Naive thymus-derived CD4-positive, alpha-beta T cell (primary cell): ENCODE results near the gene USP9X. TPM values are rescaled to one million over a fixed set of nuclear protein-coding genes. Genes with fewer than 3 reads are reported as not detected.
"Not testable (repeated sequence)": the region's sequence is repeated elsewhere in the genome, so short reads cannot be mapped to it uniquely, and the experiment has no call there.

Source experiments
- ATAC-seq: fragments of 150-1000 bp; cut with Tn5 transposase; 2 replicates; pipeline ENCODE4 v1.10.0; 2021; ENCODE audit warnings: mild to moderate bottlenecking, moderate library complexity
- CTCF ChIA-PET: fragments of 350-600 bp; sonication (Branson Sonifier 250); formaldehyde crosslinking; loops from one replicate; lab custom pipeline; 2021; ENCODE audit warnings: antibody characterized with exemption; lab: Charles Lee
- POLR2A ChIA-PET: fragments of 350-600 bp; sonication (Branson Sonifier 250); formaldehyde crosslinking; loops from one replicate; lab custom pipeline; 2021; ENCODE audit warnings: antibody characterized with exemption, inconsistent platforms; lab: Charles Lee
- DNase-seq, 9 donors: peaks; one replicate each; pipeline versions ENCODE4 v3.0.0 to v3.0.0-alpha.2; 2020 to 2022; ENCODE audit warnings: mixed read lengths in 1 of 9
- H3K27ac ChIP-seq: one replicate; pipeline ENCODE4 v1.7.0; 2013; ENCODE audit warnings: mild to moderate bottlenecking, low read depth, low read length, moderate library complexity
- H3K27me3 ChIP-seq, 2 donors: one replicate each; pipeline ENCODE4 v1.7.0; 2013; ENCODE audit warnings: low read length in 2 of 2, mild to moderate bottlenecking in 2 of 2, moderate library complexity in 2 of 2; ENCODE audit not compliant: control insufficient read depth in 2 of 2, insufficient read depth in 2 of 2
- H3K36me3 ChIP-seq, 3 experiments: 1 replicate in 2 of 3; 2 replicates in 1 of 3; pipeline ENCODE4 v1.7.0; 2013; ENCODE audit warnings: low read length in 3 of 3, mild to moderate bottlenecking in 3 of 3, moderate library complexity in 1 of 3; ENCODE audit not compliant: insufficient read depth in 3 of 3, control insufficient read depth in 2 of 3
- H3K4me1 ChIP-seq, 2 donors: one replicate each; pipeline ENCODE4 v1.7.0; 2013; ENCODE audit warnings: low read length in 2 of 2, mild to moderate bottlenecking in 2 of 2, moderate library complexity in 1 of 2; ENCODE audit not compliant: control insufficient read depth in 2 of 2, insufficient read depth in 2 of 2
- H3K4me3 ChIP-seq: 2 replicates; pipeline ENCODE4 v1.7.0; 2013; ENCODE audit warnings: mild to moderate bottlenecking, low read length
- H3K9me3 ChIP-seq, 3 experiments: 1 replicate in 2 of 3; 2 replicates in 1 of 3; pipeline ENCODE4 v1.7.0; 2013; ENCODE audit warnings: low read length in 3 of 3; ENCODE audit not compliant: control insufficient read depth in 2 of 3
- H3K27ac Mint-ChIP-seq, 9 donors: one replicate each; pipeline ENCODE4 v1.8.0; 2020 to 2022; ENCODE audit warnings: mixed read lengths in 9 of 9, mild to moderate bottlenecking in 8 of 9, moderate library complexity in 5 of 9, inconsistent platforms in 2 of 9
- H3K27me3 Mint-ChIP-seq, 5 donors: one replicate each; pipeline ENCODE4 v1.8.0; 2021 to 2022; ENCODE audit warnings: mixed read lengths in 5 of 5, mild to moderate bottlenecking in 1 of 5
- H3K36me3 Mint-ChIP-seq, 5 donors: one replicate each; pipeline ENCODE4 v1.8.0; 2020 to 2022; ENCODE audit warnings: mixed read lengths in 5 of 5, mild to moderate bottlenecking in 3 of 5, inconsistent platforms in 1 of 5
- H3K4me1 Mint-ChIP-seq, 7 donors: one replicate each; pipeline ENCODE4 v1.8.0; 2020 to 2022; ENCODE audit warnings: mixed read lengths in 7 of 7, mild to moderate bottlenecking in 3 of 7, inconsistent platforms in 1 of 7
- H3K4me3 Mint-ChIP-seq, 10 donors: one replicate each; pipeline ENCODE4 v1.8.0; 2020 to 2022; ENCODE audit warnings: mild to moderate bottlenecking in 10 of 10, mixed read lengths in 10 of 10, moderate library complexity in 6 of 10, inconsistent platforms in 2 of 10
- H3K9me3 Mint-ChIP-seq, 11 donors: one replicate each; pipeline ENCODE4 v1.8.0; 2020 to 2022; ENCODE audit warnings: mixed read lengths in 11 of 11, mild to moderate bottlenecking in 4 of 11, inconsistent platforms in 1 of 11, moderate library complexity in 1 of 11
- intact Hi-C, 2 donors: fragments of 100-400 bp; cut with micrococcal nuclease; formaldehyde crosslinking; loops; one replicate each; pipeline ENCODE4 v1.15.1; 2023
- polyA plus RNA-seq, 2 donors: library from polyadenylated mRNA; unstranded; fragments of 300-500 nt; fragmentation: Illumina TruSeq; gene quantifications; one replicate each; pipeline ENCODE4 v1.2.3, GENCODE V29; 2021
- total RNA-seq, 6 experiments: library from RNA in 5 of 6; stranded (reverse) in 5 of 6; gene quantifications; 1 replicate in 5 of 6; 2 replicates in 1 of 6; pipeline ENCODE4 v1.2.3 and lab custom pipeline; 2021 to 2026

The USP9X gene
- total and polyA plus RNA-seq, 7 experiments from 2014 or later = 22.6 to 79.5 (median 68.9) TPM

DNA sequence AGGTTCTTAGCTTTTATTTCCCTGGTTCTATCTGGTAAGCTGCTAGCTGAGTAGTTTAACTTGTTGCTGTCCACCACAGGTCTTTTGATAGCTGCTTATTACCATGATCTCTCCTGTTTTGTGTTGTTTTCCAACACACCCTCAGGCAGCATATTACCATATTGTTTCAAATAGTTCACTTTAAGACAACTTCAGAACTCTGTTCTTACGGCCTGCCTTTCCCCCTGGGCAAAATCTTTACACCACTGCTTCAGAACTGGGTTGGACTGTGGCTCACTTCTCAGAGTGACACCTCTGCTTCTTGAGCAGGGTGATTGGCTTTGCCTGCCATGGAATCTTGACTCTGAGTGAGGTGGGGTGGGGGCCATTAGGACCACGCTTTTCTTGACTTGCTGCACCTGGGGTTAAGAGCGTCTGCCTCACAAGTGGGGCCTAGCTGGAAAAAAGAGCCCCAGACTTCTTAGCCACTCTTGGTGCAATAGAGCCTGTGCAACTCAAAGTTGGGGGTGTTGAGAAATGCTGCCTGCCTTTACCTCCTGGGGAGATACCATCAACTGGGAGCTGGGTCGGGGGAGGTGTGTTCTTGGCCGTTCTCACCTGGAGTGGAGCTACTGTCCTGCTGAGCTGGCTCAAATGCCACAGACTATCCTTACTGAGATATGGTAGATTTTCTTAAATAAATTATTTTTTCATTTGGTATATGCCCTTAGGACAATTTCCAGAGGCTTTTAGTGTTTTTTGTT, 23.4 kb downstream of the USP9X start:
- Mint-ChIP-seq H3K27me3 (no peaks in the 10 kb centered on the region), H3K27ac (peak overlapping the region in 5 of 9 donors; percentile 15 to 75 (median 59)), H3K9me3 (peaks cover 0 to 14% (median 0%) of the 10 kb centered on the region in 11 donors), H3K36me3 (peaks cover 5 to 15% (median 9%) of the 10 kb centered on the region in 5 donors), H3K4me3 (peak overlapping the region in 9 of 10 donors; percentile 16 to 68 (median 50)), H3K4me1 (peaks cover 38 to 86% (median 73%) of the 10 kb centered on the region in 7 donors)
- Histone ChIP-seq H3K4me1 (peaks cover 21 to 36% of the 10 kb centered on the region in 2 donors), H3K27ac (no peak overlapping the region), H3K36me3 (no peaks in the 10 kb centered on the region), H3K9me3 (no peaks in the 10 kb centered on the region), H3K4me3 (no peak overlapping the region), H3K27me3 (no peaks in the 10 kb centered on the region)
- no peak for DNase-seq
- intact Hi-C loops = no loop called here
- POLR2A ChIA-PET = interaction anchor here (1.5 kb wide), 1 partner anchor 23 kb away, joined by 11 read pairs; the partner anchor contains the start of gene USP9X
- ATAC-seq = no peak
- CTCF ChIA-PET = interaction anchor here (1.3 kb wide), 1 partner anchor 314 kb away, joined by 3 read pairs; no protein-coding TSS in a partner anchor

DNA sequence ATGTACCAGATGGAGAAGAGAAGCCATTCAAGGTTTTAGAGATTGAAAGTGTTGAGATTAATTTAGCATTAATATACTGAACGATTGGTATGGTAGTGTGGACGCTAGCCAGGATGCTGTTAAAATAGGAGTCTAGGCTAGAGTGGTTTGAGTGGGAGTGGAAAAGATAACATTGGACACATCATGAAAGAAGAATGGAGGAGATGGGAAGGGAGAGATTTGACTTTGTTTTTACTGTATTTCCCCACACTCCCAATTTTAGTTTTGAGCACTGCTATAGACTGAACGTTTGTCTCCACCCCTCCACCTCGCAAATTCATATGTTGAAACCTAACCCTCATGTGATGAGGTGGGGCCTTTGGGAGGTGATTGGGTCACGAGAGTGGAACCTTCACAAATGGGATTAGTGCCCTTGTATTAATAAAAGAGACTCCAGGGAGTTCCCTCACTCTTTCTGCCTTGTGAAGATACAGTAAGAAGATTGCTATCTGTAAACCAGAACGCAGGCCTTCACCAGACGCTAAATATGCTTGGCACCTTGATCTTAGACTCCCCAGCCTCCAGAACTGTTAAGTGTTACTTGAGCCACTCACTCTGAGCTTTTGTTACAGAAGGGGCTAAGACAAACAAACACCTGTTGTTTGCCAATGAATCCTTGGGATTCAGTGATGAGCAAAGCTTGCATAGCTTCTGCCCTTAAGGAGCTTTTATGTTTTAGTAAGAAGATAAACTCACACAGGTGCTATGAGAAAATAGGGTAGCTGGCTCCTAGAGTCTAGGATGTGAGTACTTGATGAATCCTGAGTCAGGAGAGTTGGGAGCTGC, 25.8 kb downstream of the USP9X start:
- H3K27me3 ChIP-seq = no peaks in the 10 kb centered on the region
- Mint-ChIP-seq H3K27ac (peak overlapping the region; percentile 7 to 87 (median 69)), H3K27me3 (no peaks in the 10 kb centered on the region), H3K4me1 (peaks cover 34 to 85% (median 72%) of the 10 kb centered on the region in 7 donors), H3K9me3 (peaks cover 0 to 14% (median 0%) of the 10 kb centered on the region in 11 donors), H3K36me3 (peaks cover 5 to 15% (median 9%) of the 10 kb centered on the region in 5 donors), H3K4me3 (peak overlapping the region in 7 of 10 donors; percentile 14 to 66 (median 49))
- no peaks in the 10 kb centered on the region for H3K9me3 ChIP-seq
- CTCF ChIA-PET = interaction anchor here (2.1 to 5.5 kb wide), 2 partner anchors 15 to 232 kb away, joined by 7 to 49 read pairs; no protein-coding TSS in a partner anchor
- H3K4me1 ChIP-seq = peaks cover 20 to 50% of the 10 kb centered on the region in 2 donors
- POLR2A ChIA-PET = interaction anchor here (1.4 kb wide), 1 partner anchor 16 kb away, joined by 3 read pairs; no protein-coding TSS in a partner anchor
- no peaks in the 10 kb centered on the region for H3K36me3 ChIP-seq
- intact Hi-C loops = loop anchor here (10.0 kb wide), 4 partner anchors 46 to 316 kb away; no protein-coding TSS in a partner anchor
- DNase-seq = no peak
- ATAC-seq = peak; percentile 20
- no peak overlapping the region for H3K4me3 ChIP-seq
- peak overlapping the region; percentile 3 for H3K27ac ChIP-seq

DNA sequence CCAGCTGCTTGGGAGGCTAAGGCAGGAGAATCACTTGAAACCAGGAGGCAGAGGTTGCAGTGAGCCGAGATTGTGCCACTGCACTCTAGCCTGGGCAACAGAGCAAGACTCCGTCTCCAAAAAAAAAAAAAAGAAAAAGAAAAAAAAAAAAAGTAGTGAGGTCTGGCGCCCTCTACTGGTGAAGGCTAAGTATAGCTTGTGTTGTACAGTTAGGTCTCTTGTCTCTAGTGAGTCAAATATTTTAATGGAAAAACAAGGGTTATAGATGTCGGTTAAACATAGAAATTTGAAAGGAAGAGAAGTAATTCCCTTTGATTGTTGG, 29.8 kb downstream of the USP9X start:
- peak overlapping the region in 8 of 9 donors; percentile 6 to 82 (median 66) for H3K27ac Mint-ChIP-seq
- peak in 7 of 9 donors; percentile 28 to 67 (median 57) for DNase-seq
- peaks cover 33 to 47% of the 10 kb centered on the region in 2 donors for H3K4me1 ChIP-seq
- ChIA-PET CTCF (interaction anchor here (0.7 to 5.5 kb wide), 10 partner anchors 29 to 571 kb away, joined by 3 to 49 read pairs (median 4); partner anchors contain the start of gene USP9X), POLR2A (interaction anchor here (0.7 to 5.4 kb wide), 3 partner anchors 29 to 402 kb away, joined by 3 to 42 read pairs (median 4); partner anchors contain the start of gene USP9X)
- H3K9me3 Mint-ChIP-seq, H3K36me3 ChIP-seq, H3K36me3 Mint-ChIP-seq, H3K4me3 ChIP-seq, H3K9me3 ChIP-seq, H3K27me3 ChIP-seq, H3K27ac ChIP-seq, H3K27me3 Mint-ChIP-seq: not testable (repeated sequence)
- peak; percentile 75 for ATAC-seq
- intact Hi-C loops = loop anchor here (1.0 to 10.0 kb wide), 12 partner anchors 30 to 468 kb away; partner anchors contain the start of genes CXorf38 (in 1 of the 2), MED14 (in 1 of the 2) and USP9X (in 1 of the 2)
- H3K4me3 Mint-ChIP-seq = peak overlapping the region in 2 of 10 donors; percentile 14 to 21
- peaks cover 31 to 93% (median 71%) of the 10 kb centered on the region in 7 donors for H3K4me1 Mint-ChIP-seq

DNA sequence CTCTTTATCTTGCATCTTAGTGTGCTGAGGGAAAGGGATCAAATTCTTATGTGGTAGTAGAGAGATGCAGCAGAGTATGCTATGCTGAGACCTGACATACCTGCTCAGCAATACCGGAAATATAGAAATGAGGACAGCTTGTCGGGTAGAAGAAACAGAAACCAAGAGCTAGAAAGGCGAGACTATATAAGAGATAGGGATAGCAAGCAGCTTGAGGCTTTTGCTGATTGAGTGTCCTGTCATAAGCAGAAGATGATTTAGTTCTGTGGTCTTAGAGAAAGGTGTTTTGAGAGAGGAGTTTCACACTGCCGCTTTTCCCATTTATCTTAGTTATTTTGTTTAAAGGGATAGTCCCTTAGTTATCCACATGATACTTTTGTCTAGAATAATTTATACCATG, 31.7 kb downstream of the USP9X start:
- H3K27me3 ChIP-seq = no peaks in the 10 kb centered on the region
- H3K9me3 ChIP-seq = no peaks in the 10 kb centered on the region
- peaks cover 29 to 32% of the 10 kb centered on the region in 2 donors for H3K4me1 ChIP-seq
- H3K27me3 Mint-ChIP-seq = no peaks in the 10 kb centered on the region
- intact Hi-C loops = loop anchor here (2.0 to 10.0 kb wide), 8 partner anchors 14 to 470 kb away; partner anchors contain the start of genes CXorf38 (in 1 of the 2) and MED14 (in 1 of the 2)
- no peaks in the 10 kb centered on the region for H3K36me3 ChIP-seq
- peak overlapping the region; percentile 18 to 71 (median 66) for H3K4me3 Mint-ChIP-seq
- H3K9me3 Mint-ChIP-seq = no peaks in the 10 kb centered on the region
- H3K4me1 Mint-ChIP-seq = peaks cover 24 to 90% (median 67%) of the 10 kb centered on the region in 7 donors
- H3K4me3 ChIP-seq = no peak overlapping the region
- H3K27ac Mint-ChIP-seq = peak overlapping the region; percentile 23 to 82 (median 75)
- peak overlapping the region; percentile 55 for H3K27ac ChIP-seq
- peak in 6 of 9 donors; percentile 17 to 38 (median 33) for DNase-seq
- POLR2A ChIA-PET = interaction anchor here (5.4 kb wide), 1 partner anchor 31 kb away, joined by 42 read pairs; the partner anchor contains the start of gene USP9X
- CTCF ChIA-PET = interaction anchor here (0.9 kb wide), 1 partner anchor 323 kb away, joined by 3 read pairs; no protein-coding TSS in a partner anchor
- ATAC-seq = peak; percentile 66
- peaks cover 0 to 3% (median 0%) of the 10 kb centered on the region in 5 donors for H3K36me3 Mint-ChIP-seq

DNA sequence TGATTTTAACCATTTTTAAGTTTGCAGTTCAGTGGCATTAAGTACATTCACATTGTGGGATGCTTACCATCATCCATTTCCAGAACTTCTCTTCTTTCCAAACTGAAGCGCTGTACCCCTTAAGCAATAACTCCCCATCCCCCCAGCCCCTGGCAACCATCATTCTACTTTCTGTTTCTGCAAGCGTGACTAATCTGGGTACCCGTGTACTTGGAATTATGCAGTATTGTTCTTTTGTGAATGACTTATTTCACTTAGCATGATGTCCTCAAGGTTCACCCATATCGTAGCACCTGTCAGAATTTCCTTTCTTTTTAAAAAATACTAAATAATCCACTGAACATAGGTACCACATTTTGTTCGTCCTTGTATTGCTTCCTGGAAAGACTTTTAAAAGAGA, 32.9 kb downstream of the USP9X start:
- no peak overlapping the region for H3K27ac ChIP-seq

More for the DNA sequence above, 32.9 kb downstream of the USP9X start:
- intact Hi-C loops = loop anchor here (5.0 to 10.0 kb wide), 7 partner anchors 53 to 471 kb away; partner anchors contain the start of genes CXorf38 (in 1 of the 2) and MED14 (in 1 of the 2)
- H3K27me3 ChIP-seq = no peaks in the 10 kb centered on the region
- DNase-seq (no peak), ATAC-seq (no peak)
- H3K4me1 ChIP-seq = peaks cover 29 to 37% of the 10 kb centered on the region in 2 donors
- ChIA-PET POLR2A (no interaction called here), CTCF (no interaction called here)
- H3K27ac Mint-ChIP-seq = peak overlapping the region in 5 of 9 donors; percentile 28 to 64 (median 52)
- no peaks in the 10 kb centered on the region for H3K36me3 ChIP-seq
- peaks cover 0 to 4% (median 0%) of the 10 kb centered on the region in 5 donors for H3K36me3 Mint-ChIP-seq
- no peak overlapping the region for H3K4me3 ChIP-seq
- peaks cover 22 to 92% (median 71%) of the 10 kb centered on the region in 7 donors for H3K4me1 Mint-ChIP-seq
- H3K4me3 Mint-ChIP-seq = peak overlapping the region in 8 of 10 donors; percentile 16 to 66 (median 64)
- no peaks in the 10 kb centered on the region for H3K9me3 Mint-ChIP-seq
- no peaks in the 10 kb centered on the region for H3K27me3 Mint-ChIP-seq
- no peaks in the 10 kb centered on the region for H3K9me3 ChIP-seq
